HG02840 (cell line): ENCODE data around the gene UCKL1.
"Not testable (repeated sequence)": the region's sequence is repeated elsewhere in the genome, so short reads cannot be mapped to it uniquely, and the experiment has no call there.

ENCODE experiments used
- ATAC-seq: cut with Tn5 transposase; IDR thresholded peaks from one replicate; pipeline ENCODE4 v1.9.1; 2021; ENCODE audit warnings: mild to moderate bottlenecking, moderate library complexity, moderate number of reproducible peaks; ENCODE audit not compliant: unreplicated experiment, low FRiP score

Gene UCKL1

DNA sequence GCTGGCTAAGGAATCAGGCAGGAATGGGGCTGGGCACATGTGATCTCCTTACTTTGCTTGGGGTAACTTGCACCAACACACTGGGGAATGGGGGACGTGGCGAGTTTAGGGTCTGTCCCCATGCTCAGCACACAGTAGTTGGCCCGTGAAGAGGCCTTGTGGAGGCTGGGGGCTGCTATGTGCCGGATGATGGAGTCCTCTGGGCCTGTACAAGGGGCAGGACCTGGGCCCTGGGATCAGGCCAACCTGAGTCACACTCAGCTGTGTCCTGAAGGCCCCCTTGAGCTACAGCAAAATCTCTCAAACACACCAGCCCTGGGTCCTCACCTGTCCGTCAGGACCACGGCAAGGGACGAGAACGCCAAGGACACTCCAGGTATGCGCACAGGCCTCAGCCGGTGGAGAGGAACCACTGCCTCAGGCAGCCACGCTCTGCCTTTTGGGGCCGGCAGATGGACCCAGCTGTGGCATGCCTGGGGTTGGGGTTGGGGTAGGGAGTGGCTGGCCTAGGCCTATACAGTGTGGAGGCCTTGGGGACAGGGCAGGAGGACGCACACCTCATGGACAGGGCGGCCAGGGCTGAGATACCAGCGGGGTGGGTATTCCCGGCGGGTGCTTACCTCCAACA, 11.1 kb downstream of the UCKL1 start:
- no peak for ATAC-seq

GRCh38 chr20:63944078-63944941, 11.9 kb downstream of the UCKL1 start:
- no peak for ATAC-seq

GRCh38 chr20:63943808-63944077, 12.5 kb downstream of the UCKL1 start:
- no peak for ATAC-seq

DNA sequence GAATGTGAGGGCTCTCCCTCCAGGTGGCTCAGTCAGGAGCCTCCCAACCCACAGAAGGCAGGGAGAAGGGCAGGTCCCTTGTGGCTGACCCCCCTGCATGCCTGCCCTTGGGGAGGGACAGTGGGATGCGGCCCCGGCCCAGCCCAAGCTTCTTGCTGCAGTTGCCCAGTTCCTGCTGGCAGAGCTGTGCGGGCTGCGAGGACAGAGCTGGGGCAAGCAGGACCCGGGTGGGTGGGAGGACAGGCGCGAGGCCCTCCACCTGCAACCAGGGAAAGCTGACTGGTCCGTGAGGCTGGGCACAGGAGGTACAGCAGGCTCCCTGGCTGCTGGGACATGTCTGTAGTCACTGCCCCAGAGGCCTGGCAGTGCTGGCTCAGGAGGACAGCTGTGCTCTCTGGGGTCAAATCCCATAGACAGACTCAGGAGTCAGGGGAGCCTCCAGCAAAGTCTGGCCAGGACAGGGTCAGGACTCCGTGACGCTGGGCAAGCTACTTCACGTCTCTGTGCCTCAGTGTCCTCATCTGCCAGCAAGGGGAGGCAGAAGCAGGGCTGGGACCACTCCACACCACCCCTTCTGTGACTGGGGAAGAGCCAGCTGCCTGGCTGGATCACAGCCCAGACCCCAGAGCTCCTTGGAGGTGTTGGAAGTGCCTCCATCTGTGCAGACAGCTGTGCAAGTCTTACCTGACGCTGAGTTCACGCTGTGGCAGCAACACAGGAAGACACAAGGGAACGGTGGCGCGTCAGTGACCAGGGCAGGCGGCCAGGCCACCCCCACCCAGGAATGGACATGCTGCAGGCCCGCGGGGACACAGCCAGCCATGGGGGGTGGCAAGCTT, 13.0 kb downstream of the UCKL1 start:
- no peak for ATAC-seq

GRCh38 chr20:63942250-63942951, 13.8 kb downstream of the UCKL1 start:
- ATAC-seq, result no peak

DNA sequence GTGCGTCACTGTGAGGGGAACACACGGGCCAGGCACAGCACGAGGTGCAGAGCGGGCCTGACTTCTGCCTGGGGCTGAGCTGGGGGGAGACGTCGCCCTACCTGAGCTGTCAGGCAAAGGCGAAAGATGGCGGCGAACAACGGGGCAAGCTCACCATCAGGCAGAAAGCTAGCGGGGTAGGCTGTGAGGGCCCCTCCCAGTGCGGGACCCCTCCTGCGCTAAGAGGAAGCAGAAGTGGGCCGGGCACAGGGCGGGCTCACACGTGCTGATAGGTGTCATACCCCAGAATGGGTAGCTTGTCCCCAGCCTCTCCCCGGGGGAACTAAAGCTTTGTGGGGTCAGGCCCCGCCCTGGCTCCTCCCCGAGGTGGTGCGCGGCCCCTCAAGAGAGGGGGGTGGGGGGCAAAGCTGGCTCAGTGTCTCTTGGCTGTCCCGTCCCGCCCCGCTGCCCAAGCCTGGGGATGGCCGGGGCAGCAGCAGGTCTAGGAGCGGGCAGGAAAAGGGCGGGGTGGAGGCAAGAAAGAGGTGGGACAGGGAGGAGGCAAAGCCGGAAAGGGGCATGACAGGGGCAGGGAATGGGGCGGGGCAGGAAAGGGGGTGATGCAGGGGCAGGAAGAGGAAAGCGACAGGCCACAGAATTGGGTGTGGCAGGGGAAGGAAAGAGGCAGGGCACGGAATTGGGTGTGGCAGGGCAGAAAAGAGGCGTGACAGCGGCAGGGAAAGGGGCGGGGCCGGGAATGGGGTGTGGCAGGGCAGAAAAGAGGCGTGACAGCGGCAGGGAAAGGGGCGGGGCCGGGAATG, 14.7 kb downstream of the UCKL1 start:
- ATAC-seq, result no peak

GRCh38 chr20:63940472-63941266, 15.5 kb downstream of the UCKL1 start:
- ATAC-seq, result no peak

- no peak for ATAC-seq
Measured at GRCh38 chr20:63940071-63940471, 16.1 kb downstream of the UCKL1 start.

DNA sequence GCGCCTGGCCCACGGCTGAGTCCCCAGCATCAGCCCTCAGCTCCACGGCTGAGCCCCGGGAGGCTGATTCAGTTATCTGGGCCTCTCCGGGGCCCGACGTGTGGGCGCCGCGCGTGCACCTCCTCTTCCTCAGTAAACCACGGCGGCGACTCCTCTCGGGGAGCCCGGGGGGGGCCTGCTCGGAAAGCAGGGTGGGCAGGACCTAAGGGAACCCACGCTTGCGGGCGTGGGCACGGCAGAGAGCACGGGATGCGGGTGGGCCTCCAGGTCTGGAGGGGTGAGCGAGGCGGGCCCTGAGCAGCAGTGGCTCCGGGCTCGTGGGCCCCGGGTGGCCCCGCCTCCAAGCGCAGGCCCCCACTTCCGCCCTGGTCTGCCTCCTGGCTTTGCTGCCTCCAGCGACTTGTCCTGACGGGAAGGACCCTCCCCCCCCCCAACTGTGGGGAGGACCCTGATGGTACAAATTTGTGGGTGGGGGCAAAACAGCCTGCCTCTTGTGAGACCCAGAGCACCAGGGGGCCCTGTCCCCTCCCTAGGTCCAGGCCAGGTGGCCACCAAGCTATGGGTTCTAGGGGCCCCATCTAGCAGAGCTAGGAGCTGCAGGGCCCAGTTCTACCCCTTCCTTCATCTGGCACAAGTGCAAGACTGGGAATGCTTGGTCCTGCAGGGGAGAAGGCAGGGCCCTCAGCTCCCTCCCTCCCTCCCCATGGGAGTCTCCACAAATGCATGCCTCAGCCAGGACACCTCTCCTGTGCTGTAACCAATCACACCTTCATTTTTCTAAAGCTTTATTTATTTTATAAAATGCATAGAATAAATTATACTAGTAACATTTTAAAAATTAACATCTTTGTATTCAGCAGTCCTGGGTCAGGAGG, 16.9 kb downstream of the UCKL1 start:
- no peak for ATAC-seq

- no peak for ATAC-seq
Measured at GRCh38 chr20:63937596-63937995, 18.6 kb downstream of the UCKL1 start.

GRCh38 chr20:63935447-63935846, 20.8 kb downstream of the UCKL1 start:
- no peak for ATAC-seq

DNA sequence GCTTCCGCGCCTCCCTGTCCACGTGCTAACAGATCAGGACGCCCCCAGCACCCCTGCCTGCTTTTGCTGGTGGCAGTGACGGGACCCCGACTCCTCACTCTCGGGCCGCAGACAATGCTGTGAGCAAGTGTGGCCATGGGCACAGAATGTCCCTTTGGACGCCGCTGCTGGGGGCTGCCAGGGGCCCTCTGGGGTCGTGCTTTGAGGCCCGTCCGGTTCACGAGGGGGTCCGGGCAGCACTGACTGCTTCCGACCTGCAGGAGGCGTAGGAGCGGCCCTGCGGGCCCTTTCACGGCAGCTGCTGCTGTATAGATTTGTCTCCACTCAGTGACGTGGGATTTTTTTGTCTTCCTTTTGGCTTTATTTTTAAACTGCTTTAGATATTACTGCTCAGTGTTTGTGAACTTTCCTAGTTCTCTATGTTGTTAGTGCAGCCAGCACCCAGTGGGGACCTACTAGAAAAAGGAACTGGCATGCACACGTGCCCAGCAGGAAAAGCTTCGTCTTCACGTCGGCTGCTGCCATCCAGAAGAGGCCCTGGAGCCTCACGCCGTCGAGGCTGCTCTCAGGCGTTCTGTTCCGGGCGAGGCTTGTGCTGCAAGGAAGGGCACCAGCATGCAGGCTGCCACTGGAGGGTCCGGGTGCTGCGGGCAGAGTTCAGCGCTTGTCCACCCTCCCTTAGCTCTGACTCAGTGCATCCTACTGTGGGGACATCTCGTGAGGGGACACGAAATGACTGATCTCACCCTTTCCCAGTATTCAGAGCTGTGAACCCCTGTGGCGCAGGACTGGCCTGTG, 21.7 kb downstream of the UCKL1 start:
- no peak for ATAC-seq

DNA sequence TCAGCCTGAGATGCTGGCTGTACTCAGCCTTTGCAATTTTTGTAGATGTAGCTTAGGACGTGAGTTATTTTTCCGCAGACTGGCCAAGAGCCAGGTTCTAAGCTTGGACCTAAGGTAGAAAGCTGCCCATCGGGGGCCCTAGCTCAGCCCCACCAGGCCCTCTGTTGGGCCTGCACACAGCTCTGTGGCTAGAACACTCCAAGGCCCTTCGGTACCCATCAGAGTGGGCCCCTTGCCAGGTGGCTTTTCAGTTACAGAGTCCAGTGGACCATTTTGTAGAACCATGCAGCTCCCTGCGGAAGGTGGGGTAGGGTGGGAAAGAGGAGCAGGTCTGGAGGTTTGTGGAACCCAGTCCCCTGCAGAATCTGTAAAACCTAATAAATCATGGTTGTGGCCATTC, 22.6 kb downstream of the UCKL1 start:
- ATAC-seq, result no peak

DNA sequence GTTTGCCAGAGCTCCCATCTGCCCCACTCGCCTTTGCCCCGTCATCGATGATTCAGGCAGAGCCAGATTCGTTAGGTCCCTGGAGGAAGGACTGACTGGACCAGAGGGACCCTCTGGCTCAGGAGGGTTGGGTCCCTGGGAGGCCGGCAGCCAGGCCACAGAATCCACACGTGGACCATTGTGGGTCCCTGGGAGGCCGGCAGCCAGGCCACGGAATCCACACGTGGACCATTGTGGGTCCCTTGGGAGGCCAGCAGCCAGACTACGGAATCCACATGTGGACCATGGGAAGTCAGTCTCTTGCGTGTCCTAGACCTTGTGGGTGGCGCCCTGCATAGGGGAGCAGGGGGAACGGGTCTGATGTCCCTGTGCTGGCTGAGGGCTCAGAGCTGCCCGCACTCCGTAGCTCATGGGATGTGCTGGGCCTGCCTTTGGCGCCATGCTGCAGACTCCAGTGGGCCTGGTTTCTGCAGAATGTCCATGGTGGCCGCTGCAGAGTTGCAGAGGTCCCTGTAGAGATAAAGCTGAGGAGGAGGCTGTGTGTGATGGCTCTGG, 23.5 kb downstream of the UCKL1 start:
- no peak for ATAC-seq

- ATAC-seq, result no peak
Measured at GRCh38 chr20:63931735-63932134, 24.5 kb downstream of the UCKL1 start.

GRCh38 chr20:63930971-63931553, 25.2 kb downstream of the UCKL1 start:
- no peak for ATAC-seq

GRCh38 chr20:63929473-63929883, 26.7 kb downstream of the UCKL1 start:
- not testable (repeated sequence) for ATAC-seq
